B cell (primary cell): Measurements from ENCODE around the gene CDC42BPA.

ENCODE experiments used
- CTCF ChIP-seq: fragments of 200-600 bp; IDR thresholded peaks from one replicate; pipeline ENCODE4 v1.8.0; 2022; ENCODE audit warnings: antibody characterized with exemption, mild to moderate bottlenecking
- EZH2 ChIP-seq: IDR thresholded peaks from 2 replicates; pipeline ENCODE4 v1.6.1; 2012; ENCODE audit warnings: borderline replicate concordance, low read depth, mild to moderate bottlenecking, moderate library complexity, low read length; ENCODE audit not compliant: insufficient read depth, poor library complexity, severe bottlenecking

DNA sequence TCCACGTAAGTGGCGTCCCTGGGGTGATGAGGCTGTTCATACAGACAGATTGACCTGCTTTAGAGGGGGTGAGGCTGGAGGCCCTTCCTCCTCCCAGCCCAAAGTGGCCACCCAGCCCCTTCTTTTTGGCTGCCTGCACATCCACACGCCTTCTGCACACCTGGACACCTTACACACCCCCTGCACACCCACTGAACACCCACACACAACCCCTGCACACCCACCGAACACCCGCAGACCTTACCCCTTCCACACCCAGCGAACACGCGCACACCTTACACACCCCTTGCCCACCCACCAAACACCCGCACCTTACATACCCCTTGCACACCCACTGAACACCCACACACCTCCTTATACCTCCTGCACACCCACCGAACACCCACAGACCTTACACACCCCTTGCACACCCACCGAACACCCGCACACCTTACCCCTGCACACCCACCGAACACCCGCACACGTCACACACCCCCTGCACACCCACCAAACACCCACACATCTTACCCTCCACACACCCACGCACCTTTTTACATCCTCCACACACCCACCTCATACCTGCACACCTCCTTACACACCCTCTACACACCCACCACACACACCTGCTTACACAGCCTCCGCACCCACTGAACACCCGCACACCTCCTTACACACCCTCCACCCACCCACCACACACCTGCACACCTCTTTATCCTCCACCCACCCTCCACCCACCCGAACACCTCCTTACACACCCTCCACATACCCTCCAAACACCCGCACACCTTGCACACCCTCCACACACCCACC lies 340.5 kb downstream of the CDC42BPA start:
- no peak for TF ChIP-seq CTCF
- TF ChIP-seq EZH2: no peak
